Endometrial microvascular endothelial cells (primary cell): ENCODE results near the gene ZFYVE19. TPM values are rescaled to one million over a fixed set of nuclear protein-coding genes. Genes with fewer than 3 reads are reported as not detected.

ENCODE experiments used
- in situ Hi-C: cut with HindIII; loops from 2 replicates; pipeline ENCODE4 v1.10.0; 2017; ENCODE audit warnings: low sequenced_read_pairs, low pct_unique_long_range_greater_than_20kb; ENCODE audit errors: inconsistent ontology term
- total RNA-seq: library from RNA; depleted of rRNA; stranded (reverse); fragments of >200 nt; gene quantifications from one replicate; pipeline ENCODE4 v1.2.3, GENCODE V29; 2015; ENCODE audit errors: inconsistent ontology term

The ZFYVE19 gene
- total RNA-seq, 1 donor from 2014 or later, result 35.5 TPM

- in situ Hi-C loops, result no loop called here
These were observed 31.9 kb upstream of the ZFYVE19 start for GRCh38 chr15:40775007-40775406.

GRCh38 chr15:40775740-40776536 lies 31.0 kb upstream of the ZFYVE19 start:
- in situ Hi-C loops, result no loop called here

- in situ Hi-C loops, result no loop called here
These were observed 30.2 kb upstream of the ZFYVE19 start for GRCh38 chr15:40776537-40777141.

GRCh38 chr15:40782609-40783227 lies 24.2 kb upstream of the ZFYVE19 start:
- in situ Hi-C loops, result no loop called here

- in situ Hi-C loops, result no loop called here
These were observed 21.7 kb upstream of the ZFYVE19 start for GRCh38 chr15:40785164-40785563.

- in situ Hi-C loops, result no loop called here
These were observed 21.1 kb upstream of the ZFYVE19 start for GRCh38 chr15:40785814-40786213.

GRCh38 chr15:40787344-40787841 lies 19.5 kb upstream of the ZFYVE19 start:
- in situ Hi-C loops, result no loop called here

- in situ Hi-C loops, result no loop called here
These were observed 18.9 kb upstream of the ZFYVE19 start for GRCh38 chr15:40787991-40788390.

GRCh38 chr15:40789119-40789518 lies 17.8 kb upstream of the ZFYVE19 start:
- in situ Hi-C loops, result no loop called here

- in situ Hi-C loops, result no loop called here
These were observed 16.9 kb upstream of the ZFYVE19 start for GRCh38 chr15:40789999-40790398.

- in situ Hi-C loops, result no loop called here
These were observed 16.2 kb upstream of the ZFYVE19 start for GRCh38 chr15:40790718-40791117.

GRCh38 chr15:40792394-40792793 lies 14.5 kb upstream of the ZFYVE19 start:
- in situ Hi-C loops, result no loop called here

GRCh38 chr15:40793216-40793989 lies 13.5 kb upstream of the ZFYVE19 start:
- in situ Hi-C loops, result no loop called here

GRCh38 chr15:40796041-40796440 lies 10.8 kb upstream of the ZFYVE19 start:
- in situ Hi-C loops, result no loop called here

GRCh38 chr15:40796512-40796911 lies 10.4 kb upstream of the ZFYVE19 start:
- in situ Hi-C loops, result no loop called here

GRCh38 chr15:40799523-40799922 lies 7.4 kb upstream of the ZFYVE19 start:
- in situ Hi-C loops, result no loop called here

- in situ Hi-C loops, result no loop called here
These were observed 3.8 kb upstream of the ZFYVE19 start for GRCh38 chr15:40803076-40803475.

- in situ Hi-C loops, result no loop called here
These were observed 3.2 kb upstream of the ZFYVE19 start for GRCh38 chr15:40803688-40804087.

- in situ Hi-C loops, result no loop called here
These were observed 239 bp upstream of the ZFYVE19 start for GRCh38 chr15:40806672-40807027.
